DMS153 (cell line): ENCODE data around the gene GSS.
"Not testable (repeated sequence)": the region's sequence is repeated elsewhere in the genome, so short reads cannot be mapped to it uniquely, and the experiment has no call there.

Experiments
- DNase-seq: peaks from one replicate; lab custom pipeline; 2025; lab: John Stamatoyannopoulos, UW

Gene GSS

DNA sequence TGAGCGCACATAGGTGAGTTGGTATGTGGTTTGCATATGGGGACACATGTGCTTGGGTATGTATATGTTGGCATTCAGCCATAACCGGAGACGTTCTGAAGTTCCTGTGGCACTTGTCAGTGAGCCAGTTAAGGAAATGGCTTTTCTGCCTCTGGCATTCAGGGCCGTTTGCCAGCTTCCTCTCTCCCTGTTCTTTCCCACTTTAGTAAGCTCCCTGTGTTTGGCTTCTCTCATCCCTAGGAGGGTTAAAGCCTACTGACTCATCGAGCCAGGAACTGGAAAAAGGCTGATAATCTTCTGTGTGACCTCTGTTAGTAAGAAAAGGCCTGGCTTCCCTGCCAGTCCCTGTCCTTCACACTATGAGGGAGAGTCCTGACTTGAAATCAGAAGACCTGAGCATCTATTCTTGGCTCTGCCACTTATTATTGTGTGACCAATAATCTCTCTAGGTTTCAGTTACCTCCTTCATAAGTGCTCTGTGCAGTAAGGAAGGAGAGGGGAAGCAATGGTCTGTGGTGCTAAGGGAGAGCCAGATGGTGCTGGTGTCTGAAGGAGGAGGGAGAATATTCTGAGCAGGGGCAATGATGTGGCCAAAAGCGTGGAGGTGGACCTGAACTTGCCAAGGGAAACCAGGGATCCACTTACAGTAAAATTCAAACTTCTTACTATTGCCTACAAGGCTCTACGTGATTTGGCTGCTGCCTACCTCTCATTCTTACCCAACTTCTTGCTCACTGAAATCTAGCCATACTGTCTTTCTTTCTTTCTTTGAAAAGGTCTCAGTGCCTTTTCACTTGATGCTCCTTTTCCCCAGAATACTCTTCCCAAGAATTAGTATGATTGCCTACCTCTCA lies 47.8 kb downstream of the GSS start:
- DNase-seq, result peak; percentile 66

DNA sequence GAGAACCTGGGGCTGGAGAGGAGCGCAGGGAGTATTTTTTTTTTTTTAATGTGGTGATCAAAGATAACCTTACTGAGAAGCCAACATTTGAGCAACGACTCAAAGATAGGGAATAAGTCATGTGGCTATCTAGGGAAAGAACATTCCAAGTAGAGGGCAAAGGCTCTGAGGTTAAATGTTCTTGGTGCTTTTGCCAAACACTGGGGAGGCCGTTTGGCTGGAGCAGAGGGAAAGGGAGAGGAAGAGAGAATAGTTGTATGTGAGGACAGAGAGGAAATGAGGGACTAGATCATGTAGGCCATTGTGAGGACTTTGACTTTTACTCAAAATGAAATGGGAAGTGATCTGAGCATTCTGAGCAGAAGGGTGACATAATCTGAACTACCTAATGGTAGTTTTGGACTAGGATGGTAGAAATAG lies 51.4 kb downstream of the GSS start:
- DNase-seq, result no peak

DNA sequence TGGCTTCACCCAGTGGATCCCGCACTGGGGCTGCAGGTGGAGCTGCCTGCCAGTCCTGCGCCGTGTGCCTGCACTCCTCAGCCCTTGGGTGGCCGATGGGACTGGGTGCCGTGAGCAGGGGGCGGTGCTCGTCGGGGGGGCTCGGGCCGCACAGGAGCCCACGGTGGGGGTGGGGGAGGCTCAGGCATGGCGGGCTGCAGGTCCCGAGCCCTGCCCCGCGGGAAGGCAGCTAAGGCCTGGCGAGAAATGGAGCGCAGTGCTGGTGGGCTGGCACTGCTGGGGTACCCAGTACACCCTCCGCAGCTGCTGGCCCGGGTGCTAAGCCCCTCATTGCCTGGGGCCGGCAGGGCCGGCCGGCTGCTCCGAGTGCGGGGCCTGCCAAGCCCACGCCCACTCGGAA lies 56.9 kb downstream of the GSS start:
- not testable (repeated sequence) for DNase-seq

DNA sequence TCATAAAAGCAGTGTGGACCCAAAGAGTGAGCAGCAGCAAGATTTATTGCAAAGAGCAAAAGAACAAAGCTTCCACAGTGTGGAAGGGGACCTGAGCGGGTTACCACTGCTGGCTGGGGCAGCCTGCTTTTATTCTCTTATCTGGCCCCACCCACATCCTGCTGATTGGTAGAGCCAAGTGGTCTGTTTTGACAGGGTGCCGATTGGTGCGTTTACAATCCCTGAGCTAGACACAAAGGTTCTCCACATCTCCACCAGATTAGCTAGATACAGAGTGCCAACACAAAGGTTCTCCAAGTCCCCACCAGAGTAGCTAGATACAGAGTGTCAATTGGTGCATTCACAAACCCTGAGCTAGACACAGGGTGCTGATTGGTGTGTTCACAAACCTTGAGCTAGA lies 57.5 kb downstream of the GSS start:
- DNase-seq, result not testable (repeated sequence)

DNA sequence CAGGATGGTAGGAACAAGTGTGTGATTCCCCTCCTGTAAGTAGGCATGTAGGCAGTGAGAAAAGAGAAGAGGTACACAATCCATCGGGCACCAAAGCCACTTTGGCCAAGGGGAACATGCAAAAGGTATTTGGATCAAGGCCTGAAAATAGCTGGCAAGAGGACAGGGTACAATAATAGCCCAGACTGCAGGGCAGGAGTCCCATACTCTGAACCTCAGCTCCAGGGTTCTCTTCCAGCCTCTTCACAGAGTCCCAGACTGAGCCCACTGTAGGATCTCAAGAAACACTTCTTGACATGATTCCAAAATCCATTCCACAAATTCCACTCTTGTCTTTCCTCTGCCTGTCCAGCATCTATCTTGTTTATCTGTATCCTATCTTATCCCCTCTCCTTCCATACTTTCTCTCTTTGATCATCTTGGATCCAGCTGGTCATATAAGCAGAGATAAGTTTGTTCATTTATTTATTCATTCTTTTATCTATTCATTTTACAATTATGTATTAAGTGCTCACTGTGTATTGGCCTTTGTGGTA lies 59.5 kb downstream of the GSS start:
- DNase-seq, result no peak

DNA sequence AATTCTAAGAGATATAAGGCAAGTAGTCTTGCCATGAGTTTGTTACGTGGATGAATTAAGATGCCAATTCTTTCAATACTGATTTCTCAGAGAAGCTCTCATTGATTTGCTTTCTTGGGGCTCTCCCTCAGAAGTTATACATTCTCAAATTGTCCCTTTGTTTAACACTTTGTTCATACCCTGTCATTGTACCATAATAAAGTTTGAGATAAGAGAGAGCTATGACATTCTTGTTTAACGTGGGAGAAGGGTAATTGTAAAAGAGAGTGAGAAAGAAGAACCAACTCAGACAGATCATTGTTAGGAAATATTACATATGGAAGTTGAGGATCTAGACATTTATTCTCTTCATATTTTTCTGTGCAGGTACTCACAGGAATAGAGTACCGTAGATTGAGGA lies 60.1 kb downstream of the GSS start:
- DNase-seq, result no peak

DNA sequence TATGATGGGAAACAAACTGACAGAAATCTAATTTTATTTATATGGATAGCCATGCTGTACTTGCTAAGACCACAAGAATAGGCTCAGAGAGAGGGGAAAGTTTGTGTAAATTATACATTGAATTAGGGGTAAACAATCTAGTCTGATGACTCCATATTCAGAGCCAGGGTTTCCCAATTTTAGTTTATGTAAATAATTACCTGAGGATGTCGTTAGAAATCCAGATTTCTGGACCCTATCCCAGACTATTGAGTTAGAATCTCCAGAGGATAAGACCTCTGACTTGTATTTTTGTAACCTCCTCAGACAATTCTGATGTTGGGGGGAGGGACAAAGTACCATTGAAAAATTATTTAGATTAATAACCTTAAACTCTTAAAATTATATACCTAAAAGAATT lies 60.9 kb downstream of the GSS start:
- DNase-seq, result no peak

DNA sequence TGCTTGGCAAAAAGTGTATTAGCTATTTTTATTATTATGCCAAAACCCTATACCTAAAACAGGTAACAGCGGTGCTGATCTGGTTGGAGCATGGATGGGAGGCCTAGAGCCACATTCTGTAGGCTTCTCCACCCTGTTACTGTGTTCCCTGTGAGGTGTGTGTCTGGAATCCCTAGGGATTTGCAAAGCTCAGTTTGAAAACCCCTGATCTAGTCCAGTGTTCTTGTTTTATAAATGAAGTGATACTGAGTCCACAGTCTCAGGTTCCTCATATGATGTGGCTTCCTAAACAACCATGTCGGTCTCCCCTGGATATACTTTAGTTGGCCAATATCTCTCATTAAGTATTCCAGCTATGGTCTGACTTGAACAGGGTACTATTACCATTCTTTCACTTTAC lies 62.9 kb downstream of the GSS start:
- no peak for DNase-seq

DNA sequence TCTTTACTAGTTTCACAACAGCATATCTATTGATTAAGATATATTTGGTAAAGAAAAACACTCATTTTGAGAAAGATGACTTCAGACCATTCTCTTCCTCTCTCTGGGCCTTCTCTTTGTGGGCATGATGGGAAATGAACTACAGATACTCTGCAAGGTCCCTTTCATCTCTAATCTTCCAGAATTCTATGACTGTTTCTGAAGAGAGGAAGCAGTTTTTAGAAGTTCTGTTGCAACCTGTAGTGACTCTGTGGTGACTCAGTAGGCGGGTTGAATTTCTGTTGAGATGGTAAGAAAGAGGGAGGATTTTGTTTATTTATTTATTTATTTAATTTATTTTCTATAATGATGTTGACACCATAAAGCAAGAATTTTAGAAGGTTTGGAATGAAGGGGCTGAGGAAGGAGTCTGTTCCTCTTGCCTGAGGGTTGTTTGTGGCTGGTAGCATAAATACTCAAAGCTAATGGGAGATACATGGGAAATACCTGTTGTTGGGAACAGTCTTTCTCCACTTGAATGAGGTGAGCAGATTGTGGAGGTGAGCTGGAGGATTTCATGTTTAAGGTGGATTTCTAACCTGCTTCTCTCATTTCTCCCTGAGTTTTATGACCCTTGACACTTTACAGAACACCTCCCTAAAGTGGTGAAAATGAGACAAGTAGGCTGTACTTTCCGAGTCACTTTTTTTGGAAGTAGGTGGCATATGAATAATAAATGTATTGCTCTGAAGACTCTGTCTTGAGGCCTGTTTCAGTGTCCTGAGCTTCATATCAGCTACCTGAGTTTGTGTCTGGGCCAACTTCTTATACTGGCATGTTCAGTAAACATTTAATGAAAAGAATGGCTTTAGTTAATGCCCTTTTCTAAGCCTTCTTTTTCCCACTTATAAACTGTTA lies 64.2 kb downstream of the GSS start:
- DNase-seq, result no peak

DNA sequence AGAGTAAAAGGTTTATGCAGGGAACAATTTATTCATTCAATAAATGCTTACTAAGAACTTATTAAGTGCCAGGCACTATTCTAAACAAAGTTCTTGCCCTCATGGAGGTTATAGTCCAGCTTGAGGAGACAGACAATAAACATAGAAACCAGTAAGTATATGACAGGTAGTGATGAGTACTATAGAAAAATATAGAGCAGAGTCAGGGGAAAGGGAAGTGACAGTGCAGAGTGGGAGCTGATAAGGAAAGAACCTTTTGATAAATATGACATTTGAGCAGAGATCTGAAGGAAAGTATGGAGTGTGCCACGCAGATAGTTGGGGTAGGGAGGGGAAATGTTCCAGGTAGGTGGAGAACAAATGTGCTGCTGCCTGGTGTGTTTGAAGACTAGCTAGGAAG lies 67.1 kb downstream of the GSS start:
- DNase-seq, result no peak

DNA sequence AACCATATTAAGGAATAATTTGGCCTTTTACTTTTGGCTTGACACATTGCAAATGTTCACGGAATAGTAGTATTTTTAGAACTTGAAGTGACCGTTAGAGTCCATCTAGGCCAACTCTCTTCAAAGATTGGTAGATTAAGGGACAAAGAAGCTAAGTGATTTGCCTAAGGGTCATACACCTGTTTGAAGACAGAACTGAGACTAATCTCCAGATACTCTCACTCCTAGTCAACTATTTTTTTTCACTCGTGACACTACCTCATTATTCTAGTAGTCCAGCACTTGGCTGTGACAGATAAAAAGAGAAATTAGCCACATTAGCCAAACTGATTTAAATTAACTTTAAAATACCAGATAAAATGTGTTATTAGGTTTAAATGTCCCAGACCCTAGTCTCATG lies 68.6 kb downstream of the GSS start:
- DNase-seq, result no peak

DNA sequence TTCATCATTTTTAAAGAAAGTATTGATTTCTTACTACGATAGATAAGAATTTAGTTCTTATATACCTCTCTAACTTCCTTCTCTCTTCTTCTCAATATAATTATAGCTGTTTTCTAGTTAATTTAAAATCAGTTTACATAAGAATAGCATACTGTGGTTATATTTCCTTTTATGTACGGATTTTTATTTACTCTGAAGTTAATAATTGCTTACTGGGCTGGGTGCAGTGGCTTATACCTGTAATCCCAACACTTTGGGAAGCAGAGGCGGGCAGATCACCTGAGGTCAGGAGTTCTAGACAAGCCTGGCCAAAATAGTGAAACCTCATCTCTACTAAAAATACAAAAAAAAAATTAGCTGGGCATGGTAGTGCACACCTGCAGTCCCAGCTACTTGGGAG lies 69.5 kb downstream of the GSS start:
- DNase-seq, result no peak

DNA sequence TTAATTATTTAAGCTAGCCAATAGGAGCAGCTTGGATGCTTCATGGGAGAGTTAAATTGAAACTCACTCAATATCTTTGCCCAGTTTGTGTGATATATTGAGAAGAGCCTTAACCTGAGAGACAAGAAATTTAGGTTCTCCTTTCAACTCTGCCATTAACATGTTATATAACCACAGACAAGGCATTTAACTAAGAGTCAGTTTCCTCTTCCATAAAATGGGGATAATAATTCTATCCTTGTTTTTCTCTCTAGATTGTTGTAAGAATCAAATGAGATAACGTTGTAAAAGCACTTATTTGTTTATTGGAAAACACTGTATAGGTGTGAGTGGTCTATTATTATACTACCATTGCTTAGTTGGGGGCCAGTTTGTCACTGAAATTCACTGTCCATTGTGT lies 71.3 kb downstream of the GSS start:
- DNase-seq, result no peak

DNA sequence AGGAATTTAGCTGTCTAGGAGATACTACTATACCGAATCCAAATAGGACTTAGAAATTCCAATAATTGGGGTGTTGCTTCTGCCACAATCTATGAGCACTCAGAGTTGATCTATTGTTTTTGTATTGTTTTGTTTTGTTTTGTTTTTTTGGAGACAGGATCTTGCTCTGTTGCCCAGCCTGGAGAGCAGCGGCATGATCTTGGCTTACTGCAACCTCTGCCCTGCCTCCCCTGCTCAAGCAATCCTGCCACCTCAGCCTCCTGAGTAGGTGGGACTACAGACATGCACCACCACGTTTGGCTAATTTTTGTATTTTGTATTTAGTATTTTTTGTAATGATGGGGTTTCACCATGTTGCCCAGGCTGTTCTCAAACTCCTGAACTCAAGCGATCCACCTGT lies 71.8 kb downstream of the GSS start:
- no peak for DNase-seq

DNA sequence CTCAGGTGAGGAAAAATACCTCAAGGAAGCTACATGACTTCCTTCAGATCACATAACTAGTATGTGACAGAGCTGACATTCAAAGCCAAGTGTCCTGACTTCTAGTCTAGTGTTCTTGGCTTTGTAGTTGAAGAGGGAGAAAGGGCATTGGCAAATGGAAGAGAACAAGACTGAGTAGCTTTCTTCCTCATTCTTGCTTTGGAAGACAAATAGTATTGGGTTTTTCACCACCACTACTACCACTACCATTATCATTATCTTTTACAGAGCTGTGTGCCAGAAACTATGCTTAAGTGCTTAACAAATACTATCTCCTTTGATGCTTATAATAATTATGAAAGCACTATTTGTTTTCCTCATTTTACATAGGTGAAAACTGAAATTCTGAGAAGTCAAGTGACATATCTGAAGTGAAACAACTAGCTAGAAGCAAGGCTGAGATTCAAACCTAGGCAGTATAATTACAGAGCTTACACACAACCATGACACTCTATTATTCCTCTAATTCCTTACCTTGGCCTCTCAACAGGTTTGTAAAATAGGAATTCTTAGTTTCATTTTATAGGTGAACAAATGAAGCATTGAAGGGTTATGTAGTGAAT lies 72.4 kb downstream of the GSS start:
- DNase-seq, result no peak

DNA sequence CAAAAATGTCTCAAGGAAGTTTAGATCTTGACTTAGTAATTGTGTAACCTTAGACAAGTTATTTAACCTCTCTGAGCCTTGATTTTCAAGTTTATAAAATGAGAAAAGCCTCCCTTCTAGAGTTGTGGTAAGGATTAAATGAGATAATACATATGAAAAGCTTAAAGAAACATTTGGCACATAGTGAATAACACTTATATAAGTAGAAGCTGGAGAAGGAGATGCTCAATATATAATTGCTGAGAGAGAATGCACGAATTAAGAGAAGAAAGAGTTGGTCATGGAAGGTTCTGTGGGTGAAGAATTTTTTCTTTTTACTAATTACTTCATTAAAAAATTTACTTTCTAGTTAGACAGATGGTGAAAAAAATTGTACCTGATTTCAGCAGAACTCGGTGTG lies 73.9 kb downstream of the GSS start:
- no peak for DNase-seq

DNA sequence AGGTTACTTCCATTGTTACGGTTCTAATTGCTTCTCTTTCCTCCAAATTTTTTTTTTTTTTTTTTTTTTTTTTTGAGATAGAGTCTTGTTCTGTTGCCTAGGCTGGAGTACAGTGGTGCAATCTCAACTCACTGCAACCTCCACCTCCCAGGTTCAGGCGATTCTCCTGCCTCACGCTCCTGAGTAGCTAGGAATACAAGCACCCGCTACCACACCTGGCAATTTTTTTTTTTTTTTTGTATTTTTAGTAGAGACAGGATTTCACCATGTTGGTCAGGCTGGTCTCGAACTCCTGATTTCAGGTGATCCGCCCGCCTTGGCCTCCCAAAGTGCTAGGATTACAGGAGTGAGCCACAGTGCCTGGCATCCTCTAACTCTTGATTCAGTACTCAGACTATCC lies 74.6 kb downstream of the GSS start:
- DNase-seq, result not testable (repeated sequence)

DNA sequence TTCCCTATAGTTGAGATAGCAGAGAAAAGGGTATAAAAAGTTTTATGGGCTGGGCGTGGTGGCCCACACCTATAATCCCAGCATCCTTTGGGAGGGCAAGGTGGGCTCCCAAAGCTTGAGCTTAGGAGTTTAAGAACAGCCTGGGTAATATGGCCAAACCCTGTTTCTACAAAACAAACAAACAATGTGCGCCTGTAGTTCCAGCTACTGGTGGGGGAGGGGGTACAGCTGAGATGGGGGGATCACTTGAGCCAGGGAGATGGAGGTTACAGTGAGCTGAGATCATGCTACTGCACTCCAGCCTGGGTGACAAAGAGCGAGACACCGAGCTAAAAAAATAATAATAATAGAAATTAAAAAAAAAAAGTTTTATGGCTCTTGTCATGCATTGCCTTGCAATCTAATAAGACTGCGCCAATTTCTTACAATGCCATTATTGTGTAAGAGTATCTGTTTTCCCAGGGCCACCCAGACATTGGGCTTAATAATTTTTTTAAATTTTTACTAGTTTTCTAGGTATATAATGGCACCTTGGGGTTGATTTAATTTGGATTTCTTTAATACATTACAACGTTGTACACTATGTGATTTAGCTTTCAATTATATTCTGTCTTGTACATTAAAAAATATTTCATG lies 75.3 kb downstream of the GSS start:
- DNase-seq, result no peak
